H1 (cell line): ENCODE results near the gene VPS51. TPM values are rescaled to one million over a fixed set of nuclear protein-coding genes. Genes with fewer than 3 reads are reported as not detected.

Experiments
- CTCF ChIA-PET: fragments of 300-600 bp; sonication (Branson Sonifier 250); formaldehyde crosslinking; loops from one replicate; lab custom pipeline; 2021; ENCODE audit not compliant: partially characterized antibody; lab: Charles Lee
- POLR2A ChIA-PET: fragments of 300-600 bp; sonication (Branson Sonifier 250); formaldehyde crosslinking; loops from one replicate; lab custom pipeline; 2021; ENCODE audit warnings: inconsistent platforms; ENCODE audit not compliant: partially characterized antibody; lab: Charles Lee
- DNase-seq, 2 experiments: peaks; one replicate each; pipeline versions ENCODE4 v3.0.0 to v3.0.0-alpha.2; 2010 to 2022; ENCODE audit warnings: low spot score in 2 of 2, low read depth in 1 of 2, mixed read lengths in 1 of 2
- FAIRE-seq: peaks from 2 replicates; lab custom pipeline; 2011; peaks lifted over from hg19 to GRCh38; lab: Jason Lieb, UNC
- H2AFZ ChIP-seq: 2 replicates; pipeline ENCODE4 v1.8.1; 2012; ENCODE audit warnings: low read length, inconsistent platforms
- H2AK5ac ChIP-seq: 2 replicates; pipeline ENCODE4 v1.6.1; 2013; ENCODE audit warnings: low read depth, low read length
- H2BK120ac ChIP-seq: replicated peaks from 2 replicates; pipeline ENCODE3; 2013; ENCODE audit warnings: low read depth, low read length, inconsistent platforms
- H2BK12ac ChIP-seq: 2 replicates; pipeline ENCODE4 v1.6.1; 2013; ENCODE audit warnings: low read depth, low read length
- H2BK15ac ChIP-seq: 2 replicates; pipeline ENCODE4 v1.6.1; 2013; ENCODE audit warnings: low read length
- H2BK20ac ChIP-seq: 2 replicates; pipeline ENCODE4 v1.6.1; 2013; ENCODE audit warnings: low read length
- H2BK5ac ChIP-seq: 2 replicates; pipeline ENCODE4 v1.6.1; 2013; ENCODE audit warnings: low read depth, low read length
- H3K14ac ChIP-seq: 2 replicates; pipeline ENCODE4 v1.6.1; 2013; ENCODE audit warnings: inconsistent platforms; ENCODE audit not compliant: insufficient read length
- H3K18ac ChIP-seq: 2 replicates; pipeline ENCODE4 v1.6.1; 2013; ENCODE audit warnings: low read length; ENCODE audit errors: extremely low read depth
- H3K23ac ChIP-seq: 2 replicates; pipeline ENCODE4 v1.6.1; 2013; ENCODE audit warnings: inconsistent platforms; ENCODE audit not compliant: insufficient read length
- H3K23me2 ChIP-seq: 2 replicates; pipeline ENCODE4 v1.6.1; 2013; ENCODE audit warnings: low read depth, low read length
- H3K27ac ChIP-seq: 2 replicates; pipeline ENCODE4 v1.6.1; 2011; ENCODE audit warnings: low read depth, low read length, inconsistent platforms
- H3K27me3 ChIP-seq, 4 experiments: replicated peaks in 1 of 4; 1 replicate in 1 of 4; 2 replicates in 3 of 4; pipeline versions ENCODE4 v1.6.1 to v1.8.1; 2011 to 2013; ENCODE audit warnings: low read length in 3 of 4, mild to moderate bottlenecking in 3 of 4, inconsistent platforms in 2 of 4, mixed read lengths in 2 of 4, moderate library complexity in 1 of 4; ENCODE audit not compliant: control insufficient read depth in 3 of 4, insufficient read depth in 3 of 4; ENCODE audit errors: extremely low read depth in 1 of 4
- H3K36me3 ChIP-seq, 4 experiments: 2 replicates each; pipeline versions ENCODE4 v1.6.1 to v1.8.1; 2011 to 2013; ENCODE audit warnings: mild to moderate bottlenecking in 4 of 4, low read length in 3 of 4, moderate library complexity in 2 of 4, control low read depth in 1 of 4, inconsistent platforms in 1 of 4; ENCODE audit not compliant: insufficient read depth in 4 of 4, control insufficient read depth in 2 of 4
- H3K4ac ChIP-seq: replicated peaks from 2 replicates; pipeline ENCODE3; 2013; ENCODE audit warnings: low read length, low read depth, mixed read lengths, inconsistent platforms; ENCODE audit not compliant: insufficient read length
- H3K4me1 ChIP-seq, 4 experiments: replicated peaks in 1 of 4; 1 replicate in 1 of 4; 2 replicates in 3 of 4; pipeline versions ENCODE4 v1.6.1 to v1.8.1; 2011 to 2013; ENCODE audit warnings: low read length in 3 of 4, inconsistent platforms in 2 of 4, mixed read lengths in 1 of 4; ENCODE audit not compliant: insufficient read depth in 4 of 4, control insufficient read depth in 3 of 4
- H3K4me2 ChIP-seq, 2 experiments: 2 replicates each; pipeline versions ENCODE4 v1.6.1 to v1.8.1; 2011 to 2013; ENCODE audit warnings: low read depth in 2 of 2, low read length in 2 of 2, control low read depth in 1 of 2, inconsistent platforms in 1 of 2, mild to moderate bottlenecking in 1 of 2; ENCODE audit not compliant: insufficient read depth in 1 of 2
- H3K4me3 ChIP-seq, 4 experiments: fragments of 200-600, 300-600 bp in 1 of 4; sonication (generic), shearing (Covaris generic), sonication (Bioruptor Twin) in 1 of 4; 2 replicates each; pipeline versions ENCODE4 v1.5.1 to v1.8.1; 2011 to 2016; ENCODE audit warnings: low read length in 4 of 4, low read depth in 3 of 4, control low read depth in 2 of 4, inconsistent platforms in 2 of 4, mild to moderate bottlenecking in 2 of 4, mixed read lengths in 1 of 4, moderate library complexity in 1 of 4; ENCODE audit not compliant: insufficient read depth in 2 of 4; ENCODE audit errors: extremely low read depth in 1 of 4
- H3K56ac ChIP-seq: replicated peaks from 2 replicates; pipeline ENCODE3; 2013; ENCODE audit warnings: low read depth, mild to moderate bottlenecking, mixed read lengths, low read length, inconsistent platforms; ENCODE audit not compliant: insufficient read length
- H3K79me1 ChIP-seq: 2 replicates; pipeline ENCODE4 v1.6.1; 2013; ENCODE audit warnings: low read depth, low read length, control low read depth
- H3K79me2 ChIP-seq, 2 experiments: 2 replicates each; pipeline versions ENCODE4 v1.6.1 to v1.8.1; 2012 to 2013; ENCODE audit warnings: low read length in 2 of 2, mild to moderate bottlenecking in 2 of 2, inconsistent platforms in 1 of 2; ENCODE audit not compliant: insufficient read depth in 2 of 2, control insufficient read depth in 1 of 2
- H3K9ac ChIP-seq, 4 experiments: replicated peaks in 1 of 4; 1 replicate in 1 of 4; 2 replicates in 3 of 4; pipeline versions ENCODE4 v1.6.1 to v1.8.1; 2011 to 2013; ENCODE audit warnings: low read depth in 3 of 4, low read length in 3 of 4, control low read depth in 2 of 4, mild to moderate bottlenecking in 2 of 4, moderate library complexity in 2 of 4, inconsistent platforms in 1 of 4; ENCODE audit errors: extremely low read depth in 1 of 4
- H3K9me3 ChIP-seq, 2 experiments: 2 replicates each; pipeline versions ENCODE4 v1.6.1 to v1.8.1; 2012 to 2013; ENCODE audit warnings: mild to moderate bottlenecking in 2 of 2, moderate library complexity in 2 of 2, control low read depth in 1 of 2, inconsistent platforms in 1 of 2, low read depth in 1 of 2, low read length in 1 of 2, mixed read lengths in 1 of 2; ENCODE audit not compliant: insufficient read depth in 2 of 2
- H4K20me1 ChIP-seq, 2 experiments: replicated peaks in 1 of 2; 2 replicates each; pipeline versions ENCODE3 to v1.8.1; 2011 to 2013; ENCODE audit warnings: inconsistent platforms in 2 of 2, low read length in 2 of 2, mild to moderate bottlenecking in 1 of 2; ENCODE audit not compliant: insufficient read depth in 2 of 2, control insufficient read depth in 1 of 2
- H4K5ac ChIP-seq: 2 replicates; pipeline ENCODE4 v1.6.1; 2013; ENCODE audit warnings: low read length, low read depth, mixed read lengths, inconsistent platforms; ENCODE audit not compliant: insufficient read length
- H4K8ac ChIP-seq: 2 replicates; pipeline ENCODE4 v1.8.0; 2013; ENCODE audit warnings: mild to moderate bottlenecking, moderate library complexity, low read length, inconsistent platforms; ENCODE audit not compliant: insufficient read depth; ENCODE audit errors: extremely low read depth
- H4K91ac ChIP-seq: replicated peaks from 2 replicates; pipeline ENCODE3; 2013; ENCODE audit warnings: low read length, mixed read lengths, inconsistent platforms; ENCODE audit not compliant: insufficient read length
- CBX5 ChIP-seq: fragments of 300-800, 300-1000 bp; sonication (generic); IDR thresholded peaks from 2 replicates; pipeline ENCODE4 v1.7.1; 2016; ENCODE audit warnings: antibody characterized with exemption, low read length, low read depth
- GTF2F1 ChIP-seq: IDR thresholded peaks from 2 replicates; pipeline ENCODE4 v1.6.1; 2012; ENCODE audit warnings: low read depth, low read length, improper control_type of control experiment, borderline replicate concordance
- HDAC2 ChIP-seq, 2 experiments: fragments of 300-600 bp in 1 of 2; sonication (generic) in 1 of 2; IDR thresholded peaks; 2 replicates each; pipeline ENCODE4 v1.6.1; 2011 to 2012; ENCODE audit warnings: low read depth in 2 of 2, low read length in 2 of 2, mild to moderate bottlenecking in 2 of 2, moderate library complexity in 2 of 2, borderline replicate concordance in 1 of 2, inconsistent platforms in 1 of 2
- KDM5A ChIP-seq: fragments of 200-600 bp; IDR thresholded peaks from 2 replicates; pipeline ENCODE4 v1.7.1; 2012; ENCODE audit warnings: mild to moderate bottlenecking, low read length, inconsistent platforms, mixed read lengths
- SIX5 ChIP-seq: IDR thresholded peaks from 2 replicates; pipeline ENCODE4 v1.6.1; 2011; ENCODE audit warnings: mild to moderate bottlenecking, low read depth, low read length
- SUZ12 ChIP-seq: fragments of 200-600 bp; sonication (generic); IDR thresholded peaks from 2 replicates; pipeline ENCODE4 v1.6.1; 2012; ENCODE audit warnings: mild to moderate bottlenecking, inconsistent platforms, low read length, moderate library complexity, mixed read lengths
- WGBS, 2 experiments: shearing (Covaris generic) in 1 of 2; methylation state at CpG; one replicate each; pipeline versions ENCODE4 v1.1.6 to v1.1.7; 2013 to 2015; ENCODE audit warnings: low lambda C conversion rate in 2 of 2, mixed read lengths in 2 of 2, inconsistent platforms in 1 of 2, low coverage in 1 of 2, missing lambda C conversion rate in 1 of 2; ENCODE audit not compliant: insufficient replicate concordance in 2 of 2, insufficient coverage in 1 of 2, insufficient read length in 1 of 2; ENCODE audit errors: extremely low coverage in 1 of 2, missing lambda C conversion rate in 1 of 2; 5-methylcytosine and 5-hydroxymethylcytosine counted together
- polyA plus RNA-seq, 7 experiments: library from polyadenylated mRNA; depleted of rRNA in 3 of 7; stranded (reverse) in 5 of 7; unstranded in 2 of 7; fragments of >200 nt in 5 of 7; fragments of 200-250 nt in 2 of 7; gene quantifications; 1 replicate in 5 of 7; 2 replicates in 1 of 7; 4 replicates in 1 of 7; pipeline versions ENCODE4 v1.2.1 to v1.2.3, GENCODE V29; 2011 to 2013; ENCODE audit warnings: missing spikeins in 2 of 7, mixed read lengths in 2 of 7
- total RNA-seq: library from RNA; stranded (reverse); fragmentation: NEBNext Ultra II Directional; extraction: Animal tissue kit (Norgen Biotek cat#: 25700); gene quantifications from 2 replicates; pipeline ENCODE4 v1.2.1, GENCODE V29; 2021
- TF ChIP-seq, protein P1 (sequence below): IDR thresholded peaks from 2 replicates; pipeline ENCODE4 v1.6.1; 2012; ENCODE audit warnings: inconsistent platforms

Gene VPS51
- total and polyA plus RNA-seq, 2 of the 8 experiments (the other 6 are each of a cell fraction or from before 2014, with no cell fraction given), result 97.4 to 142 TPM

GRCh38 chr11:65104628-65105027 is 8.6 kb downstream of the VPS51 start:
- peaks cover 0 to 13% (median 0%) of the 10 kb centered on the region in 4 experiments; a peak in 2 of 8 replicates for H3K36me3 ChIP-seq
- no peaks in the 10 kb centered on the region for H3K23me2 ChIP-seq
- no peak for DNase-seq
- no peak overlapping the region for H3K4ac ChIP-seq
- no peak overlapping the region for H3K9ac ChIP-seq
- WGBS, 2 experiments, result 96% methylated on average over 4 of the region's 4 CpGs; no CpG with 5 or more reads in 1 of the 2 experiments
- no peak overlapping the region for H2BK15ac ChIP-seq
- H2AK5ac ChIP-seq, result no peak overlapping the region
- peaks cover 0 to 12% of the 10 kb centered on the region in 2 experiments for H4K20me1 ChIP-seq
- H2BK20ac ChIP-seq, result no peak overlapping the region
- H2AFZ ChIP-seq, result no peak overlapping the region
- no peaks in the 10 kb centered on the region for H3K27me3 ChIP-seq
- no peak overlapping the region for H4K5ac ChIP-seq
- H3K23ac ChIP-seq, result no peak overlapping the region
- TF ChIP-seq GTF2F1 (no peak), SUZ12 (no peak), SIX5 (no peak), HDAC2 (IDR thresholded peaks at IDR 0.05; ENCODE audit: borderline replicate concordance in 1 of 2, low read depth in 2 of 2, low read length in 2 of 2) (no peak), KDM5A (no peak), CBX5 (no peak)
- TF ChIP-seq, protein P1, sequence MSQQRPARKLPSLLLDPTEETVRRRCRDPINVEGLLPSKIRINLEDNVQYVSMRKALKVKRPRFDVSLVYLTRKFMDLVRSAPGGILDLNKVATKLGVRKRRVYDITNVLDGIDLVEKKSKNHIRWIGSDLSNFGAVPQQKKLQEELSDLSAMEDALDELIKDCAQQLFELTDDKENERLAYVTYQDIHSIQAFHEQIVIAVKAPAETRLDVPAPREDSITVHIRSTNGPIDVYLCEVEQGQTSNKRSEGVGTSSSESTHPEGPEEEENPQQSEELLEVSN, result no peak
- no peak overlapping the region for H4K8ac ChIP-seq
- no peak overlapping the region for H3K4me3 ChIP-seq
- no peak overlapping the region for H3K56ac ChIP-seq
- H4K91ac ChIP-seq, result no peak overlapping the region
- no peak overlapping the region for H2BK120ac ChIP-seq
- no peak overlapping the region for H2BK5ac ChIP-seq
- POLR2A ChIA-PET, result interaction anchor here (1.7 to 3.7 kb wide), 3 partner anchors 7 to 12 kb away, joined by 5 to 31 read pairs (median 10); partner anchors contain the start of genes TM7SF2, VPS51 and ZNHIT2
- no peak overlapping the region for H3K4me2 ChIP-seq
- H3K27ac ChIP-seq, result no peak overlapping the region
- H3K14ac ChIP-seq, result no peak overlapping the region
- no peaks in the 10 kb centered on the region for H3K9me3 ChIP-seq
- no peak overlapping the region for H3K18ac ChIP-seq
- no peaks in the 10 kb centered on the region; a peak in 1 of 4 replicates for H3K79me2 ChIP-seq
- CTCF ChIA-PET, result no interaction called here
- no peak overlapping the region for H2BK12ac ChIP-seq
- peaks cover 3% of the 10 kb centered on the region; the same call in 1 of the 2 replicates for H3K79me1 ChIP-seq
- no peaks in the 10 kb centered on the region for H3K4me1 ChIP-seq
- no peak for FAIRE-seq
